ENCODE results near the gene ADGRD1.

DNA sequence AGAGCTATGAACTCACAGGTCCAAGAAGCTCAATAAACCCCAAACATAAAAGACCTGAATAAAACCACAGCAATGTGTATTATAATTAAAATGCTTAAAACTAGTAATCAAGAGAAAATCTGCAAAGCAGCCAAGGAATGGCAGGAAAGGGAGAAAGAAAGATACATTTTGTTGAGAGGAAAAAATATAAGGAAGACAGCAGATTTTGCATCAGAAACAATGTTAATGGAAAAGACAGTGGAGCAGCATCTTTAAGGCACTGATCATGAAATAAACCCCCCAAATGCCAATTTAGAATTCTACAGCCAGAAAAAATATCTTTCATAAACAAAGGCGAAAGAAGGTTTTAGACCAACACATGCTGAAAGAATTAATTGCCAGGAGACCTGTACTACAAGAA lies 42.5 kb upstream of the ADGRD1 start:
- no peak for TF ChIP-seq GATA2 (IDR thresholded peaks at IDR 0.05; ENCODE audit: low read depth, low read length)
- TF ChIP-seq GATA3 (IDR thresholded peaks at IDR 0.05; ENCODE audit: low read depth, low read length), result no peak

Data from SH-SY5Y (cell line).